GM21825 (cell line): Measurements from ENCODE around the gene AOX1.
"Not testable (repeated sequence)": the region's sequence is repeated elsewhere in the genome, so short reads cannot be mapped to it uniquely, and the experiment has no call there.

Experiments
- ATAC-seq: cut with Tn5 transposase; IDR thresholded peaks from one replicate; pipeline ENCODE4 v1.9.1; 2021; ENCODE audit warnings: mild to moderate bottlenecking, moderate library complexity; ENCODE audit not compliant: unreplicated experiment

The AOX1 gene

GRCh38 chr2:200698217-200698616 lies 112.4 kb downstream of the AOX1 start:
- no peak for ATAC-seq

GRCh38 chr2:200699310-200699709 lies 113.5 kb downstream of the AOX1 start:
- ATAC-seq, result no peak

- ATAC-seq, result no peak
Observed at GRCh38 chr2:200700856-200701255, 115.0 kb downstream of the AOX1 start.

- ATAC-seq, result no peak
Observed at GRCh38 chr2:200702044-200702443, 116.2 kb downstream of the AOX1 start.

GRCh38 chr2:200702646-200703118 lies 116.9 kb downstream of the AOX1 start:
- no peak for ATAC-seq

- no peak for ATAC-seq
Observed at GRCh38 chr2:200703127-200703925, 117.5 kb downstream of the AOX1 start.

- ATAC-seq, result no peak
Observed at GRCh38 chr2:200703926-200704637, 118.3 kb downstream of the AOX1 start.

- ATAC-seq, result no peak
Observed at GRCh38 chr2:200705305-200706041, 119.7 kb downstream of the AOX1 start.

GRCh38 chr2:200708943-200709342 lies 123.1 kb downstream of the AOX1 start:
- no peak for ATAC-seq

GRCh38 chr2:200713003-200713703 lies 127.3 kb downstream of the AOX1 start:
- ATAC-seq, result peak; percentile 100

GRCh38 chr2:200713704-200714064 lies 127.9 kb downstream of the AOX1 start:
- ATAC-seq, result no peak

- not testable (repeated sequence) for ATAC-seq
Observed at GRCh38 chr2:200715014-200715413, 129.2 kb downstream of the AOX1 start.

GRCh38 chr2:200716386-200716785 lies 130.6 kb downstream of the AOX1 start:
- no peak for ATAC-seq
